ENCODE results near the gene PPP1R12A.
"Not testable (repeated sequence)": the region's sequence is repeated elsewhere in the genome, so short reads cannot be mapped to it uniquely, and the experiment has no call there.

PPP1R12A gene

GRCh38 chr12:79935021-79935623, at the start of gene PPP1R12A:
TSS of gene PPP1R12A (minus strand) at chr12:79935097. CDS start at chr12:79934931, 166 bp downstream.
- Histone ChIP-seq H3K27me3 (ENCODE audit: insufficient read depth, low read length) (no peaks in the 10 kb centered on the region), H3K9me3 (ENCODE audit: low read length) (no peaks in the 10 kb centered on the region), H3K36me3 (ENCODE audit: insufficient read depth, low read length) (no peaks in the 10 kb centered on the region), H2AFZ (ENCODE audit: low read depth, low read length) (peak within 1 kb of the TSS; percentile 70), H3K4me1 (ENCODE audit: insufficient read depth, low read length) (peaks cover 33% of the 10 kb centered on the region), H3K4me3 (ENCODE audit: low read length) (peak within 1 kb of the TSS; percentile 97)

GRCh38 chr12:79983986-79984620, 49.2 kb upstream of the PPP1R12A start:
- Histone ChIP-seq H3K36me3 (ENCODE audit: insufficient read depth, low read length) (no peaks in the 10 kb centered on the region), H3K4me1 (ENCODE audit: insufficient read depth, low read length) (peaks cover 2% of the 10 kb centered on the region), H2AFZ (ENCODE audit: low read depth, low read length) (peak overlapping the region; percentile 66), H3K4me3 (ENCODE audit: low read length) (no peak overlapping the region), H3K9me3 (ENCODE audit: low read length) (no peaks in the 10 kb centered on the region), H3K27me3 (ENCODE audit: insufficient read depth, low read length) (no peaks in the 10 kb centered on the region)

GRCh38 chr12:79983492-79983891, 48.6 kb upstream of the PPP1R12A start:
- H3K4me1 ChIP-seq (ENCODE audit: insufficient read depth, low read length), result peaks cover 2% of the 10 kb centered on the region
- no peak overlapping the region for H2AFZ ChIP-seq (ENCODE audit: low read depth, low read length)
- H3K4me3 ChIP-seq (ENCODE audit: low read length), result no peak overlapping the region
- H3K36me3 ChIP-seq (ENCODE audit: insufficient read depth, low read length), result no peaks in the 10 kb centered on the region
- no peaks in the 10 kb centered on the region for H3K27me3 ChIP-seq (ENCODE audit: insufficient read depth, low read length)
- H3K9me3 ChIP-seq (ENCODE audit: low read length), result no peaks in the 10 kb centered on the region

GRCh38 chr12:79982086-79983062, 47.5 kb upstream of the PPP1R12A start:
- Histone ChIP-seq H3K4me1 (ENCODE audit: insufficient read depth, low read length) (peaks cover 5% of the 10 kb centered on the region), H3K4me3 (ENCODE audit: low read length) (no peak overlapping the region), H3K9me3 (ENCODE audit: low read length) (no peaks in the 10 kb centered on the region), H2AFZ (ENCODE audit: low read depth, low read length) (no peak overlapping the region), H3K36me3 (ENCODE audit: insufficient read depth, low read length) (no peaks in the 10 kb centered on the region), H3K27me3 (ENCODE audit: insufficient read depth, low read length) (no peaks in the 10 kb centered on the region)

GRCh38 chr12:79978692-79979091, 43.8 kb upstream of the PPP1R12A start:
- H3K4me3 ChIP-seq (ENCODE audit: low read length), result no peak overlapping the region
- H3K27me3 ChIP-seq (ENCODE audit: insufficient read depth, low read length), result no peaks in the 10 kb centered on the region

GRCh38 chr12:79977856-79978460, 43.1 kb upstream of the PPP1R12A start:
- H3K36me3 ChIP-seq (ENCODE audit: insufficient read depth, low read length); H3K27me3 ChIP-seq (ENCODE audit: insufficient read depth, low read length); H3K4me3 ChIP-seq (ENCODE audit: low read length); H3K9me3 ChIP-seq (ENCODE audit: low read length); H3K4me1 ChIP-seq (ENCODE audit: insufficient read depth, low read length); H2AFZ ChIP-seq (ENCODE audit: low read depth, low read length): not testable (repeated sequence)

More at GRCh38 chr12:79978692-79979091, 43.8 kb upstream of the PPP1R12A start:
- H3K9me3 ChIP-seq (ENCODE audit: low read length), result no peaks in the 10 kb centered on the region
- H3K36me3 ChIP-seq (ENCODE audit: insufficient read depth, low read length), result no peaks in the 10 kb centered on the region
- peaks cover 4% of the 10 kb centered on the region for H3K4me1 ChIP-seq (ENCODE audit: insufficient read depth, low read length)
- no peak overlapping the region for H2AFZ ChIP-seq (ENCODE audit: low read depth, low read length)

- H3K27me3 ChIP-seq (ENCODE audit: insufficient read depth, low read length), result no peaks in the 10 kb centered on the region
- no peak overlapping the region for H3K4me3 ChIP-seq (ENCODE audit: low read length)
- no peaks in the 10 kb centered on the region for H3K36me3 ChIP-seq (ENCODE audit: insufficient read depth, low read length)
- peaks cover 5% of the 10 kb centered on the region for H3K4me1 ChIP-seq (ENCODE audit: insufficient read depth, low read length)
- no peak overlapping the region for H2AFZ ChIP-seq (ENCODE audit: low read depth, low read length)
- no peaks in the 10 kb centered on the region for H3K9me3 ChIP-seq (ENCODE audit: low read length)
These were observed 40.2 kb upstream of the PPP1R12A start for GRCh38 chr12:79975143-79975542.

- Histone ChIP-seq H3K27me3 (ENCODE audit: insufficient read depth, low read length) (no peaks in the 10 kb centered on the region), H3K4me3 (ENCODE audit: low read length) (no peak overlapping the region), H3K36me3 (ENCODE audit: insufficient read depth, low read length) (no peaks in the 10 kb centered on the region), H3K4me1 (ENCODE audit: insufficient read depth, low read length) (peaks cover 5% of the 10 kb centered on the region), H2AFZ (ENCODE audit: low read depth, low read length) (peak overlapping the region; percentile 81), H3K9me3 (ENCODE audit: low read length) (no peaks in the 10 kb centered on the region)
These were observed 38.9 kb upstream of the PPP1R12A start for GRCh38 chr12:79973801-79974200.

- no peak overlapping the region for H2AFZ ChIP-seq (ENCODE audit: low read depth, low read length)
- no peaks in the 10 kb centered on the region for H3K4me1 ChIP-seq (ENCODE audit: insufficient read depth, low read length)
- no peak overlapping the region for H3K4me3 ChIP-seq (ENCODE audit: low read length)
- no peaks in the 10 kb centered on the region for H3K27me3 ChIP-seq (ENCODE audit: insufficient read depth, low read length)
- H3K36me3 ChIP-seq (ENCODE audit: insufficient read depth, low read length), result no peaks in the 10 kb centered on the region
- H3K9me3 ChIP-seq (ENCODE audit: low read length), result peaks cover 2% of the 10 kb centered on the region
These were observed 29.3 kb upstream of the PPP1R12A start for GRCh38 chr12:79964100-79964627.

- Histone ChIP-seq H3K4me1 (ENCODE audit: insufficient read depth, low read length) (no peaks in the 10 kb centered on the region), H3K36me3 (ENCODE audit: insufficient read depth, low read length) (no peaks in the 10 kb centered on the region), H2AFZ (ENCODE audit: low read depth, low read length) (no peak overlapping the region), H3K4me3 (ENCODE audit: low read length) (no peak overlapping the region), H3K9me3 (ENCODE audit: low read length) (peaks cover 2% of the 10 kb centered on the region), H3K27me3 (ENCODE audit: insufficient read depth, low read length) (no peaks in the 10 kb centered on the region)
These were observed 26.5 kb upstream of the PPP1R12A start for GRCh38 chr12:79961411-79961810.

GRCh38 chr12:79959484-79959883, 24.6 kb upstream of the PPP1R12A start:
- Histone ChIP-seq H3K27me3 (ENCODE audit: insufficient read depth, low read length) (no peaks in the 10 kb centered on the region), H3K9me3 (ENCODE audit: low read length) (peaks cover 4% of the 10 kb centered on the region), H3K36me3 (ENCODE audit: insufficient read depth, low read length) (no peaks in the 10 kb centered on the region), H3K4me1 (ENCODE audit: insufficient read depth, low read length) (no peaks in the 10 kb centered on the region), H2AFZ (ENCODE audit: low read depth, low read length) (no peak overlapping the region), H3K4me3 (ENCODE audit: low read length) (no peak overlapping the region)

GRCh38 chr12:79956896-79957295, 22.0 kb upstream of the PPP1R12A start:
- no peak overlapping the region for H3K4me3 ChIP-seq (ENCODE audit: low read length)
- H2AFZ ChIP-seq (ENCODE audit: low read depth, low read length), result no peak overlapping the region
- H3K4me1 ChIP-seq (ENCODE audit: insufficient read depth, low read length), result no peaks in the 10 kb centered on the region
- peaks cover 2% of the 10 kb centered on the region for H3K9me3 ChIP-seq (ENCODE audit: low read length)
- no peaks in the 10 kb centered on the region for H3K27me3 ChIP-seq (ENCODE audit: insufficient read depth, low read length)
- no peaks in the 10 kb centered on the region for H3K36me3 ChIP-seq (ENCODE audit: insufficient read depth, low read length)

Measured in neuron (in vitro differentiated cells).